GM23338 (cell line): Measurements from ENCODE around the gene GATM. TPM values are rescaled to one million over a fixed set of nuclear protein-coding genes. Genes with fewer than 3 reads are reported as not detected.

Source experiments
- ATAC-seq: fragments of 200-7000 bp; cut with Tn5 transposase; 3 replicates; pipeline ENCODE4 v1.9.1; 2020
- DNase-seq: peaks from one replicate; pipeline ENCODE4 v3.0.0-alpha.2; 2015; ENCODE audit warnings: low spot score
- H2AFZ ChIP-seq: fragments of 200-600 bp; sonication (generic); 2 replicates; pipeline ENCODE4 v1.8.0; 2016; ENCODE audit warnings: antibody characterized with exemption, mild to moderate bottlenecking, moderate library complexity
- H3F3A ChIP-seq: fragments of 200-600 bp; sonication (generic); replicated peaks from 2 replicates; pipeline ENCODE4 v1.8.0; 2017; ENCODE audit warnings: antibody characterized with exemption, mixed run types, low read depth
- H3K27ac ChIP-seq: fragments of 200-600 bp; sonication (generic); 2 replicates; pipeline ENCODE4 v1.6.1; 2016; ENCODE audit warnings: low read depth
- H3K27me3 ChIP-seq: fragments of 200-600 bp; sonication (generic); 2 replicates; pipeline ENCODE4 v1.8.0; 2016; ENCODE audit warnings: mild to moderate bottlenecking, mixed run types, moderate library complexity; ENCODE audit not compliant: insufficient read depth
- H3K36me3 ChIP-seq: fragments of 200-600 bp; sonication (generic); 2 replicates; pipeline ENCODE4 v1.8.0; 2016; ENCODE audit warnings: mild to moderate bottlenecking; ENCODE audit not compliant: insufficient read depth
- H3K4me1 ChIP-seq: fragments of 200-600 bp; sonication (generic); 2 replicates; pipeline ENCODE4 v1.8.0; 2016; ENCODE audit warnings: mild to moderate bottlenecking, moderate library complexity; ENCODE audit not compliant: insufficient read depth
- H3K4me2 ChIP-seq: fragments of 200-600 bp; sonication (generic); 2 replicates; pipeline ENCODE4 v1.7.1; 2017; ENCODE audit warnings: mixed run types
- H3K4me3 ChIP-seq: fragments of 200-600 bp; sonication (generic); 2 replicates; pipeline ENCODE4 v1.6.1; 2016; ENCODE audit warnings: mixed run types
- H3K79me2 ChIP-seq: fragments of 200-600 bp; sonication (generic); replicated peaks from 2 replicates; pipeline ENCODE4 v1.8.0; 2017; ENCODE audit warnings: mild to moderate bottlenecking; ENCODE audit not compliant: insufficient read depth
- H3K9me2 ChIP-seq: fragments of 200-600 bp; sonication (generic); 2 replicates; pipeline ENCODE4 v1.8.0; 2017; ENCODE audit not compliant: insufficient read depth
- H4K20me1 ChIP-seq: fragments of 200-600 bp; sonication (generic); replicated peaks from 2 replicates; pipeline ENCODE4 v1.8.0; 2017; ENCODE audit warnings: mild to moderate bottlenecking; ENCODE audit not compliant: insufficient read depth
- H3K27ac Mint-ChIP-seq: 2 replicates; pipeline ENCODE4 v1.8.0; 2020; ENCODE audit warnings: inconsistent platforms, mild to moderate bottlenecking, moderate library complexity, mixed read lengths
- H3K27me3 Mint-ChIP-seq: 3 replicates; pipeline ENCODE4 v1.8.0; 2022; ENCODE audit warnings: low read depth, mild to moderate bottlenecking, moderate library complexity, mixed read lengths, inconsistent platforms; ENCODE audit not compliant: insufficient read depth, poor library complexity
- H3K36me3 Mint-ChIP-seq: 3 replicates; pipeline ENCODE4 v1.8.0; 2021; ENCODE audit warnings: low read depth, mild to moderate bottlenecking, inconsistent platforms, moderate library complexity, mixed read lengths
- H3K4me1 Mint-ChIP-seq: 3 replicates; pipeline ENCODE4 v1.8.0; 2020; ENCODE audit warnings: mild to moderate bottlenecking, inconsistent platforms, mixed read lengths
- H3K4me3 Mint-ChIP-seq: 3 replicates; pipeline ENCODE4 v1.8.0; 2021; ENCODE audit warnings: moderate library complexity, mild to moderate bottlenecking, inconsistent platforms, mixed read lengths
- H3K9me3 Mint-ChIP-seq: 3 replicates; pipeline ENCODE4 v1.8.0; 2020; ENCODE audit warnings: moderate library complexity, mild to moderate bottlenecking, inconsistent platforms, mixed read lengths
- CREB1 ChIP-seq: fragments of 250-450 bp; sonication (Bioruptor Pico); IDR thresholded peaks from 2 replicates; pipeline ENCODE4 v1.5.0; 2020; ENCODE audit warnings: low read depth, mild to moderate bottlenecking, moderate library complexity
- EZH2 ChIP-seq: fragments of 200-600 bp; sonication (generic); IDR thresholded peaks from one replicate; pipeline ENCODE4 v1.8.0; 2017; ENCODE audit warnings: antibody characterized with exemption, mild to moderate bottlenecking, low read depth; ENCODE audit not compliant: unreplicated experiment
- JUNB ChIP-seq: IDR thresholded peaks from one replicate; pipeline ENCODE4 v1.6.1; 2016; ENCODE audit warnings: antibody characterized with exemption; ENCODE audit not compliant: unreplicated experiment
- NANOG ChIP-seq: IDR thresholded peaks from 2 replicates; pipeline ENCODE4 v1.6.1; 2016; ENCODE audit warnings: antibody characterized with exemption, borderline replicate concordance
- POLR2AphosphoS5 ChIP-seq: IDR thresholded peaks from 2 replicates; pipeline ENCODE4 v1.6.1; 2016; ENCODE audit warnings: antibody characterized with exemption, low read depth
- STAT1 ChIP-seq: IDR thresholded peaks from one replicate; pipeline ENCODE4 v1.6.1; 2016; ENCODE audit warnings: antibody characterized with exemption; ENCODE audit not compliant: unreplicated experiment
- ZNF114 ChIP-seq: fragments of 250-450 bp; sonication (Bioruptor Pico); IDR thresholded peaks from 2 replicates; pipeline ENCODE4 v1.5.0; 2020; ENCODE audit warnings: mild to moderate bottlenecking, moderate library complexity
- ZNF331 ChIP-seq: fragments of 250-450 bp; sonication (Bioruptor Pico); IDR thresholded peaks from 2 replicates; pipeline ENCODE4 v1.5.0; 2020; ENCODE audit warnings: low read depth, mild to moderate bottlenecking, moderate library complexity
- polyA plus RNA-seq: library from polyadenylated mRNA; unstranded; fragments of >200 nt; fragmentation: Nextera tagmentation; extraction: Ambion mirVana; gene quantifications from 2 replicates; pipeline ENCODE4 v1.2.1, GENCODE V29; 2016
- total RNA-seq: library from RNA; depleted of rRNA; stranded (reverse); fragments of >200 nt; shearing (Covaris generic); gene quantifications from 2 replicates; pipeline ENCODE4 v1.2.3, GENCODE V29; 2014
- TF ChIP-seq, protein P1 (sequence below): IDR thresholded peaks from one replicate; pipeline ENCODE4 v1.6.1; 2018; ENCODE audit warnings: antibody characterized with exemption; ENCODE audit not compliant: unreplicated experiment
- TF ChIP-seq, protein P2 (sequence below): IDR thresholded peaks from 2 replicates; pipeline ENCODE4 v1.6.1; 2016; ENCODE audit warnings: antibody characterized with exemption

The GATM gene
- total and polyA plus RNA-seq, 2 experiments from 2014 or later = 8.5 to 17.5 TPM

DNA sequence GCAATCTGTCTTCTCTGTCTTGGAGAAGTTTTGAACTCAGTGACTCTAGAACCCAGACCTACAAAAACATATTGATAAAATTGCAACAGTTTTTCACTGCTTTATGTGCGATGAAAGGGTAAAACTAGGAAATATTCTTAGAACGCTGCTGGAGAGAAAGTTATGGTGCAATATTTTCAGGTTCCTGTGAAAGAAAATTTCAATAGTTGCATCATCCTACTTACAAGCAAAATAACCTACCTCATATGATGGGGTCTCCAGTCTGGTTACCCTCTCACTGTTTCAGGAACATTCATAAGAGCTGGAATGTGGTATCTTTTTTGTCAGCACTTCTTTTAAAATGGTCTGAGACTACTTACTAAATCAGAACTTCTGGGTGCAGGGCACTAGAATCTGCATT is 27.1 kb downstream of the GATM start:
- ATAC-seq (no peak), DNase-seq (no peak)
- Mint-ChIP-seq H3K27ac (no peak overlapping the region), H3K9me3 (no peaks in the 10 kb centered on the region), H3K4me3 (no peak overlapping the region), H3K4me1 (no peaks in the 10 kb centered on the region), H3K36me3 (no peaks in the 10 kb centered on the region), H3K27me3 (no peaks in the 10 kb centered on the region)
- Histone ChIP-seq H3K36me3 (no peaks in the 10 kb centered on the region), H3K4me3 (no peak overlapping the region), H3K79me2 (no peaks in the 10 kb centered on the region), H3F3A (no peaks in the 10 kb centered on the region), H4K20me1 (no peaks in the 10 kb centered on the region), H3K9me2 (no peaks in the 10 kb centered on the region), H3K4me2 (no peak overlapping the region), H3K27me3 (no peaks in the 10 kb centered on the region), H2AFZ (peak overlapping the region; percentile 60; the same call in 1 of the 2 replicates), H3K4me1 (no peaks in the 10 kb centered on the region), H3K27ac (no peak overlapping the region)
- TF ChIP-seq POLR2AphosphoS5 (no peak), ZNF114 (CRISPR knock-in tag) (no peak), JUNB (no peak), STAT1 (no peak), ZNF331 (CRISPR knock-in tag) (no peak), EZH2 (no peak)
- TF ChIP-seq, protein P1, sequence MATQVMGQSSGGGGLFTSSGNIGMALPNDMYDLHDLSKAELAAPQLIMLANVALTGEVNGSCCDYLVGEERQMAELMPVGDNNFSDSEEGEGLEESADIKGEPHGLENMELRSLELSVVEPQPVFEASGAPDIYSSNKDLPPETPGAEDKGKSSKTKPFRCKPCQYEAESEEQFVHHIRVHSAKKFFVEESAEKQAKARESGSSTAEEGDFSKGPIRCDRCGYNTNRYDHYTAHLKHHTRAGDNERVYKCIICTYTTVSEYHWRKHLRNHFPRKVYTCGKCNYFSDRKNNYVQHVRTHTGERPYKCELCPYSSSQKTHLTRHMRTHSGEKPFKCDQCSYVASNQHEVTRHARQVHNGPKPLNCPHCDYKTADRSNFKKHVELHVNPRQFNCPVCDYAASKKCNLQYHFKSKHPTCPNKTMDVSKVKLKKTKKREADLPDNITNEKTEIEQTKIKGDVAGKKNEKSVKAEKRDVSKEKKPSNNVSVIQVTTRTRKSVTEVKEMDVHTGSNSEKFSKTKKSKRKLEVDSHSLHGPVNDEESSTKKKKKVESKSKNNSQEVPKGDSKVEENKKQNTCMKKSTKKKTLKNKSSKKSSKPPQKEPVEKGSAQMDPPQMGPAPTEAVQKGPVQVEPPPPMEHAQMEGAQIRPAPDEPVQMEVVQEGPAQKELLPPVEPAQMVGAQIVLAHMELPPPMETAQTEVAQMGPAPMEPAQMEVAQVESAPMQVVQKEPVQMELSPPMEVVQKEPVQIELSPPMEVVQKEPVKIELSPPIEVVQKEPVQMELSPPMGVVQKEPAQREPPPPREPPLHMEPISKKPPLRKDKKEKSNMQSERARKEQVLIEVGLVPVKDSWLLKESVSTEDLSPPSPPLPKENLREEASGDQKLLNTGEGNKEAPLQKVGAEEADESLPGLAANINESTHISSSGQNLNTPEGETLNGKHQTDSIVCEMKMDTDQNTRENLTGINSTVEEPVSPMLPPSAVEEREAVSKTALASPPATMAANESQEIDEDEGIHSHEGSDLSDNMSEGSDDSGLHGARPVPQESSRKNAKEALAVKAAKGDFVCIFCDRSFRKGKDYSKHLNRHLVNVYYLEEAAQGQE = no peak
- TF ChIP-seq, protein P2, sequence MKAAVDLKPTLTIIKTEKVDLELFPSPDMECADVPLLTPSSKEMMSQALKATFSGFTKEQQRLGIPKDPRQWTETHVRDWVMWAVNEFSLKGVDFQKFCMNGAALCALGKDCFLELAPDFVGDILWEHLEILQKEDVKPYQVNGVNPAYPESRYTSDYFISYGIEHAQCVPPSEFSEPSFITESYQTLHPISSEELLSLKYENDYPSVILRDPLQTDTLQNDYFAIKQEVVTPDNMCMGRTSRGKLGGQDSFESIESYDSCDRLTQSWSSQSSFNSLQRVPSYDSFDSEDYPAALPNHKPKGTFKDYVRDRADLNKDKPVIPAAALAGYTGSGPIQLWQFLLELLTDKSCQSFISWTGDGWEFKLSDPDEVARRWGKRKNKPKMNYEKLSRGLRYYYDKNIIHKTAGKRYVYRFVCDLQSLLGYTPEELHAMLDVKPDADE = no peak

DNA sequence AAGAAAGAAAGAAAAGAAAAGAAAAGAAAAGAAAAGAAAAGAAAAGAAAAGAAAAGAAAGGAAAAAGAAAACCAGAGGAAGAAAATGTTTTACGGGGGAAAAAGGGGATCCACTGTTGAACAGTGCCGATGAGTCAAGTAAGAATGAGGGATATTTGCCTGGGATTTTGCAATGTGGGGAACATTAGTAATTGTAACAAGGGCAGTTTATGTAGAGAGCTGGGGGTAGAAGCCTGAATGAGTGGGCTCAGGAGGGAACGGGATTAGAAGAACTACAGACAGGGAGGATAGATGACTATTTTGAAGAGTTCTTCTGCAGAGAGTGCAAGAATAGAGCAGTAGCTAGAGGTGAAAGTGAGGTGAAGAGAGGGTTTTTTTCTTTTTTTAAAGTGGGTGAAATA is 28.7 kb downstream of the GATM start:
- Histone ChIP-seq H3K27ac (no peak overlapping the region), H3K4me2 (no peak overlapping the region), H2AFZ (no peak overlapping the region), H3F3A (no peaks in the 10 kb centered on the region), H3K4me1 (no peaks in the 10 kb centered on the region), H3K9me2 (no peaks in the 10 kb centered on the region), H3K36me3 (no peaks in the 10 kb centered on the region), H3K27me3 (no peaks in the 10 kb centered on the region), H3K4me3 (no peak overlapping the region), H4K20me1 (no peaks in the 10 kb centered on the region), H3K79me2 (no peaks in the 10 kb centered on the region)
- Mint-ChIP-seq H3K36me3 (no peaks in the 10 kb centered on the region), H3K4me1 (no peaks in the 10 kb centered on the region), H3K27ac (no peak overlapping the region), H3K27me3 (no peaks in the 10 kb centered on the region), H3K4me3 (no peak overlapping the region), H3K9me3 (no peaks in the 10 kb centered on the region)
- DNase-seq (no peak), ATAC-seq (no peak)
- TF ChIP-seq EZH2 = no peak
- TF ChIP-seq POLR2AphosphoS5 = no peak
- TF ChIP-seq ZNF331 (CRISPR knock-in tag) = no peak
- no peak for TF ChIP-seq JUNB
- TF ChIP-seq ZNF114 (CRISPR knock-in tag) = no peak
- TF ChIP-seq NANOG = no peak
- TF ChIP-seq, protein P2 = no peak
- TF ChIP-seq STAT1 = no peak
- no peak for TF ChIP-seq CREB1 (CRISPR knock-in tag)
- TF ChIP-seq, protein P1 = no peak
